ENCODE data around the gene GALNS.

Gene GALNS, protein sequence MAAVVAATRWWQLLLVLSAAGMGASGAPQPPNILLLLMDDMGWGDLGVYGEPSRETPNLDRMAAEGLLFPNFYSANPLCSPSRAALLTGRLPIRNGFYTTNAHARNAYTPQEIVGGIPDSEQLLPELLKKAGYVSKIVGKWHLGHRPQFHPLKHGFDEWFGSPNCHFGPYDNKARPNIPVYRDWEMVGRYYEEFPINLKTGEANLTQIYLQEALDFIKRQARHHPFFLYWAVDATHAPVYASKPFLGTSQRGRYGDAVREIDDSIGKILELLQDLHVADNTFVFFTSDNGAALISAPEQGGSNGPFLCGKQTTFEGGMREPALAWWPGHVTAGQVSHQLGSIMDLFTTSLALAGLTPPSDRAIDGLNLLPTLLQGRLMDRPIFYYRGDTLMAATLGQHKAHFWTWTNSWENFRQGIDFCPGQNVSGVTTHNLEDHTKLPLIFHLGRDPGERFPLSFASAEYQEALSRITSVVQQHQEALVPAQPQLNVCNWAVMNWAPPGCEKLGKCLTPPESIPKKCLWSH

DNA sequence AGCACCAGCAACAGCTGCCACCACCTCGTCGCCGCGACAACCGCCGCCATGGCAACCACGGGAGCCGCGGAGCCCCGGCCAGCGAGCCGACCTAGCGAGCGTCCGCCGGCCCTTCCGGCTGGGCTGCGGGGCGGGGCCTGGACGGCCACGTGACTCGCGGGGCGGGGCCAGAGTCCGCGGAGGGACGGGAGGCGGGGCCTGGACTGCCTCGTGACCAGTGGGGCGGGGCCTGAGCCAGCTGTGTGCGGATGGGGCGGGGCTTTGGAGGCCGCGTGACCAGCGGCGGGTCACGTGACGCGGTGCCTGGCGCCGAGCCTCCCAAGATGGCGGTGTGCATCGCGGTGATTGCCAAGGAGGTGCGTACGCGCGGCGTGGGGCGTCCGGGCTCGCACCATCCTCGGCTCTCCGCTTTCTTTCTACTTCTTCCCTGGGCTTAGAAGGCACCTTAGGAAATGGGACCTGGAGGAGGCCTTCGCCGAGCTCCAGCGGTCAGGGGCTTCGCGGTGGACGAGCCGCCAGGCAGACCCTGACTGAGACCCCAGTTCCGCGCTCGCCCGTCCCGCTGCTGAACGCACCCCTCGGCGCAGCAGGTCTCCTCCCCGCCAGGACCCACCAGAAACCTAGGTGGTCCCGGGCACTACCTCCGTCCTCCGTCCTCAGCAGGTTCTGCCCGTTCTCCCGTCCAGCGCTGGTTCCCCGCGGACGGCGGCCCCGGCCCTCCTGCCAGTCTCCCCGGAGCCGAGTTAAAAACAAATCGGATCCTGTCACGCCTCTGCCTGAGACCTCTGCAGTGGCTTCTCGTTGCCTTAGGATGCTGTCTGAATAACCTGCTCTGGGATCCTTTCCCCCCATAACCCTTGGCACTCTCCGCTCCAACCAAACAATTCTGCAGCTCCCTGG lies at the start of gene GALNS, which contains the start of gene TRAPPC2L:
GALNS (minus strand) TSS at position 120 of the 900 bp plus-strand sequence; CDS start at position 50, 70 bp downstream.
TRAPPC2L (plus strand) TSS at position 300 of the 900 bp plus-strand sequence; CDS start at position 324, 24 bp downstream.
- Mint-ChIP-seq H3K4me3 (peak within 1 kb of the TSS; percentile 95), H3K4me1 (peaks cover 37% of the 10 kb centered on the region), H3K9me3 (no peaks in the 10 kb centered on the region), H3K27me3 (no peaks in the 10 kb centered on the region), H3K36me3 (peaks cover 12% of the 10 kb centered on the region), H3K27ac (peak within 1 kb of the TSS; percentile 82)
- peak; percentile 93 for ATAC-seq

DNA sequence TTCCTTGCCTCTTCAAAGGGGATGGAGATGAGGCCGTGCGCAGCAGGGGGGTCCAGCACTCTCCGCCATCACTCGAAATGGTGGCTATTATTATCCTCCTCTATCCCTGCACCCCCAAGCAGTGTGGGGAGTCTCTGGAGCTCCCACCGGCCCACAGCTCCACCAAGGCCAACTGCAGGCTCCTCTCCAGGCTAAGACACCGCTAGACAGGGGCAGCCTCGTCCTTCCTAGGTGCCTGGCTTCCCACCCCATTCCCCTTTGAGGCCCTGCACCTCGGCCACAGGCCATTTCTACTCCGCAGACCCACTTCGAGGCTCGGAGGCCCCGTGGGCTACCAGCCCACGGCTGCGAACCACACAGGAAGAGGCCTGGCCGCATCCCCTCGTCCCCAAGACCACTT lies 49.3 kb upstream of the GALNS start:
- H3K9me3 Mint-ChIP-seq = no peaks in the 10 kb centered on the region
- peaks cover 22% of the 10 kb centered on the region for H3K36me3 Mint-ChIP-seq
- peaks cover 51% of the 10 kb centered on the region for H3K4me1 Mint-ChIP-seq
- no peak overlapping the region for H3K4me3 Mint-ChIP-seq
- no peak overlapping the region for H3K27ac Mint-ChIP-seq
- H3K27me3 Mint-ChIP-seq = no peaks in the 10 kb centered on the region
- no peak for ATAC-seq

DNA sequence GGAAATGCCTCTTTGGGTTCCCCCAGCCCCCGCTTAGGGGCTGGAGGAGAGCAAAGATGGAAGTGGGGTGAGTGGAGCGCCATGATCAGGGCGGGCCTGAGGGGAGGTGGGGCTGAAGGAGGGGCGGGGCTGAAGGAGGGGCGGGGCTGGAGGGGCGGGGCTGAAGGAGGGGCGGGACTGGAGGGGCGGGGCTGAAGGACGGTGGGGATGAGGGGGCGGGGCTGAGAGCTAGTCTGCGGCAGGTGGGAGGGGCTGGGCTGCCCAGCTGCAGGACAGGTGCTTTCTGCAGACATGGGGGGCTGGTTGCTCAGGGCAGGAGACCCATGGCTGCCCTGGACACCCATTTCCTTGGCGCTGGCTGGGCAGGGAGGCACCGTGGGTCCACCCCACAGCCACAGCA lies 48.8 kb upstream of the GALNS start:
- no peaks in the 10 kb centered on the region for H3K9me3 Mint-ChIP-seq
- H3K4me1 Mint-ChIP-seq = peaks cover 47% of the 10 kb centered on the region
- no peaks in the 10 kb centered on the region for H3K27me3 Mint-ChIP-seq
- ATAC-seq = peak; percentile 13
- H3K36me3 Mint-ChIP-seq = peaks cover 22% of the 10 kb centered on the region
- H3K4me3 Mint-ChIP-seq = no peak overlapping the region
- no peak overlapping the region for H3K27ac Mint-ChIP-seq

DNA sequence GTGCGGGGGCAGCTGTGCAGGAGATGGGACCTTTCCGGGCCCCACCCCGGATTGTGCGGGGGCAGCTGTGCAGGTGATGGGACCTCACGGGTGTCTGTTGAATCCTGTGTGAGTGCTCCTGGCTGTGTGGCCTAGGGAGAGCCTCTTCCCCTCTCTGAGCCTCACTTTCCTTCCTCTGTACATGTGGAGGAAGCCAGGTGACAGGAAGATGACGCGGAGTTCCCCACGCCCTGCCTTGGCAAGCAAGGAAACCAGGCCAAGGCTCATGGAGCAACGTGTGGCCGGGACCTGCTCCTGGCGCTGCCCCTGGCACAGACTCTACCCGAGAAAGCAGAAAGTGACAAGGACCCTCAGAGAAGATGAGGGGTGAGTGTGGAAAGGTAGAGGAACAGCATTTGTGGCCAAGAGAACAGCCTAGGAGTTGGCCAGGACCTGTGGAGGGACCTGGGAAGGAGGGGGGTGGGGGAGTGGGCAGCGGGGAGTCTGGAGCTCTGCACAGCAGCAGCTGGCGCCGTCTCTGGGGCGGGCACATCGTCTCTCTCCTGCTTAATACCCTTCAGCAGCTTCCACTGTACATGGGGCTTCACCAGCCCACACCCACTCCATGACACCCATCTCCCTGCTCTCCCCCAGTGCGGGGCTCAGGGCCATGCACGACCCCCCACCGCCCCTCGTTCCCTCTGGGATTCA lies 48.1 kb upstream of the GALNS start:
- Mint-ChIP-seq H3K27ac (no peak overlapping the region), H3K36me3 (peaks cover 15% of the 10 kb centered on the region), H3K27me3 (no peaks in the 10 kb centered on the region), H3K4me3 (no peak overlapping the region), H3K9me3 (no peaks in the 10 kb centered on the region), H3K4me1 (peaks cover 40% of the 10 kb centered on the region)
- ATAC-seq = no peak

DNA sequence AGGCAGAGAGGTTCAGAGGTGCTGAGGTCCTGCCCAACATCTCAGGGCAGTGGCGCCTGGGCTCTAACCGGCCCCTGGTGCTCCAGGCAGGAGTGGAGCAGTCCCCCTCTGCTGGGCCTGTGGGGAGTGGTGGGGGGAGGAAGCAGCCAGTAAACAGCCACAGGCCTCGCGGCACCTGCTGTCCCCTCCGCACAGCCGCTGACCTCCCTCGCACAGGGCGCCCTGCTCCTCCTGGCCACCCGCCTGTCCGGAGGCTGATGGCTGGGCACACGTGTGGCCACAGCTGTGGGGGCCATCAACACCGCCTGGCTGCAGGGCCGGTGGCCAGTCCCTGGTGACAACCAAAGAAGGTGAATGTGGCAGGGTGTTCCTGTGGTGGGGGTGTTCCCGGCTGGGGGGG lies 46.5 kb upstream of the GALNS start:
- Mint-ChIP-seq H3K9me3 (no peaks in the 10 kb centered on the region), H3K36me3 (peaks cover 20% of the 10 kb centered on the region), H3K27me3 (no peaks in the 10 kb centered on the region), H3K4me3 (no peak overlapping the region), H3K27ac (no peak overlapping the region), H3K4me1 (peaks cover 38% of the 10 kb centered on the region)
- no peak for ATAC-seq

DNA sequence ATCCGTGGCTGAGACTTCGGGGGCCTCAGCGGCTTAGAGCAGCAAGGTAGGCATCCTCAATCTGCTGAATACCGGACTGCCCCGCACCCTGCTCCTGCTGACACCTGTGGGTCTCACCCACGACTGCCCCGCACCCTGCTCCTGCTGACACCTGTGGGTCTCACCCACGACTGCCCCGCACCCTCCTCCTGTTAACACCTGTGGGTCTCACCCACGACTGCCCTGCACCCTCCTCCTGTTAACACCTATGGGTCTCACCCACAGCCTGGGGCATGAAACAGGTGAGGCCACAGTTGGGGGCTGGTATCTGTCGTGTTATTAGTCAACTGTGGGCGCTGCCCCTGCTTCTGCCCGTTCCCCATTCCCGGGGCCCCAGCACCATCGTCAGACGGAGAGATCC lies 46.0 kb upstream of the GALNS start:
- Mint-ChIP-seq H3K27me3 (no peaks in the 10 kb centered on the region), H3K36me3 (peaks cover 22% of the 10 kb centered on the region), H3K4me1 (peaks cover 35% of the 10 kb centered on the region), H3K4me3 (no peak overlapping the region), H3K9me3 (no peaks in the 10 kb centered on the region), H3K27ac (no peak overlapping the region)
- ATAC-seq = no peak

DNA sequence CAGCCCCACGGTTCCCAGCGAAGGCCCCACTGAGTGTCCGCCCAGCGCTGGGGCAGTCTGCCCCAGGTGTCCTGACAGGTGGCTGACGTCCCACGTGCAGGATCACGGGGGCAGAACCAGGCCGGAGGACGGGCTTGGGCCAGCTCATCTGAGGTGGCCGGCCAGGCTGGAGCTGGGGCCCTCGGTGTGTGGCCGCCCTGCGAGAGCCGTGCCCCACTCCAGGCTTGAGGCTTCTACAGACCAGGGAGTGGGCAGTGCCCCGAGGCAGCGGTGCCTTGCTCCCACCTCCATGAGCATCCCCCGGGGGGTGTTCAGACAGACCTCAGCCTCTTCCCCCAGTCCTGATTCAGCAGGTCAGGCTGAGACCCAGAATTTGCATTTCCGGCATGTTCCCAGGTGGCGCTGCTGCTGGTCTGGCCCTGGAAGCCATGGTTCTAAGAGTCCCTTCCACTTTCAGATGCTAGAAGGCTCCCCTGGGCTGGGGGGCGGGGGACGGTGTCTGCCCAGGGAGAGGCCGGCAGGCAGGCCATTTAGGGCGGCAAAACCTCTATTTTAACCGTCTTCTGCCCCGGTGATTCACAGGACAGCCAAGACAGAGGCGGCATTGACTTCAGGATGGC lies 45.1 kb upstream of the GALNS start:
- Mint-ChIP-seq H3K27me3 (no peaks in the 10 kb centered on the region), H3K4me3 (no peak overlapping the region), H3K27ac (no peak overlapping the region), H3K9me3 (no peaks in the 10 kb centered on the region), H3K4me1 (peaks cover 31% of the 10 kb centered on the region), H3K36me3 (peaks cover 22% of the 10 kb centered on the region)
- no peak for ATAC-seq

DNA sequence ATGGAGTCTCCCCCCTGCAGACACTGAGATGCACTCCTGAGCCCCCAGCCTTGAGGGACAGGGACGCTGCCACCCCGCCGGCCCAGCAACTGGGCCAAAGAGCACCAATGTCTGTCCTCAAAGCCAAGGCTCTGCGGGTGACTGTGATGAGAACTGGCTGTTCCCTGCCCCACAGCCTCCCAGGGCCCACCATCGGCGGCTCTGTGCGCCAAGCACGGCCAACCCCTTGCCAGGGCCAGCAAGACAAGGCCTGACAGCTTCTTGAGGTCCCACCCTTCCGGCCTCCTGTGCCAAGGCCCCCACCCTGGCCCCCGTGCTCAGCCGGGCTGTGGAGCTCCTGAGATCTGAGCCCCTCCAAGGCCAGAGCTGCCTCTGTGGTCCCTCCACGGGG lies 43.9 kb upstream of the GALNS start:
- no peak overlapping the region for H3K27ac Mint-ChIP-seq
- no peak overlapping the region for H3K4me3 Mint-ChIP-seq
- H3K9me3 Mint-ChIP-seq = no peaks in the 10 kb centered on the region
- H3K27me3 Mint-ChIP-seq = no peaks in the 10 kb centered on the region
- no peak for ATAC-seq
- peaks cover 20% of the 10 kb centered on the region for H3K4me1 Mint-ChIP-seq
- H3K36me3 Mint-ChIP-seq = peaks cover 25% of the 10 kb centered on the region

DNA sequence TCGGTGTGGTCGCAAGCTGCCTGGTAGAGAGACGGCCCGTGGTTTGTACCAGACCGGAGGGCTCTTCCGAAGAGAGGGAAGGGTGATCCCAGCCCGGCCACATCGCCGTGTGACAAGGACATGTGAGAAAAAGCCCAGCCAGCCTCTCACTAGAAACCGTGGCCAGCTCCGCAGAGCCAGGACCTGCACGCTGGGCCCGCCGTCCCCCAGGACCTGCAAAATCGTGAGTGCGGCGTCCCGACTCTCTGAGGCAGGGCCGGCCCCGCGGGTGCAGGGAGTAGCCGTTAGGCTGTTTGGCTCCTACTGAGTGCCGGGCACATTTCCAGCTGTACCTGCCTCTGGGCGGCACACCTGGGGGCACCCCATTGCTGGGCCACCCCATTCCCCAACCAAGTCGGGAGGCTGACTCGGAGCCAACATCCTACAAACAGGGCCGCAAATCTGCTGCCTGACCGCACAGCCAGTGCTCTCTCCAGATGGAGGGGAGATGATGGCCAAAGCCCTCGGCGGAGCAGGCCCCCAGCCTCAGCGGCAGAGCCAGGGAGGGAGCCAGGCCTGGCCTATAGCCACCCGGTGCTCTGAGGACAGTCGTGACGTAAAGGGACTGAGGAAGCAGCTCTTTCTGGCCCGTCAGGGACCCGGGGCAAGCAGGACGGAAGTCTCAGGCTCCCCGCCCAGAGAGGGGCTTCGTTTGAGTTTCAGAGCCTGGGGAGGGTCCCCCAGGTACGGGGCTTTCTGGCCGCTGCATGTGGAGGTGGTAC lies 43.3 kb upstream of the GALNS start:
- Mint-ChIP-seq H3K36me3 (peaks cover 23% of the 10 kb centered on the region), H3K4me3 (no peak overlapping the region), H3K9me3 (no peaks in the 10 kb centered on the region), H3K4me1 (peaks cover 21% of the 10 kb centered on the region), H3K27ac (no peak overlapping the region), H3K27me3 (no peaks in the 10 kb centered on the region)
- ATAC-seq = no peak

DNA sequence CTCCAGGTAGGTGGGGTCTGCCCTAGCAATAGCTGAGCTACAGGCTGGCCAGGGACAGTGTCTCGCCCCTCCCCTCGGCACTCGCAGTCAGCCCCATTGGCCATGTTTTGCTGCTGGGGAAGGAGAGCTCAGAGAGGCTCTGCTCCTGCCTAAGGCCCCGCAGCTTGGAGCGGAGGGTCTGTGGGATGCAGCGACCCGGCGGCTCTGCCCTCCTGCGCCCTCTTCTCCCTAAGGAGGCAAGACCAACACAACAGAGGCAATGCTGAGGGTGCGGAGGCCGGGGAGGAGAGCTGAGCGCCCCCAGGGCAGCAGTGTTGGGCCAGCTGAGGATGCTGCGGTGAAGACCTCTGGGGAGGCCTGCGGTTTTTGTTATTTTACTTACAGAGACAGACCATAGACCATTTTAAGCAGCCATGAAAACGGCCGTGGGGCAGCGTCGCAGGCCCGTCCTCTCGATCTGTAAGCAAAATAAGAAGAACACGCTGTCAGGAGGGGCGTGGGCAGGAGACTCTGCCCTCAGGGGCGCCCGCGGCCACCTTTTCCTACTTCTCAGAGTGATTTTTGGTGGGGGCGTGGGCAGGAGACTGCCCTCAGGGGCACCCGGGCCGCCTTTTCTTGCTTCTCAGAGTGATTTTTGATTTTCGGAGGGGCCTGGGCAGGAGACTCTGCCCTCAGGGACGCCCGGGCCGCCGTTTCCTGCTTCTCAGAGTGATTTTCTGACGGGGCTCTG lies 41.1 kb upstream of the GALNS start:
- peaks cover 19% of the 10 kb centered on the region for H3K4me1 Mint-ChIP-seq
- H3K27ac Mint-ChIP-seq = no peak overlapping the region
- no peak overlapping the region for H3K4me3 Mint-ChIP-seq
- ATAC-seq = no peak
- no peaks in the 10 kb centered on the region for H3K27me3 Mint-ChIP-seq
- no peaks in the 10 kb centered on the region for H3K9me3 Mint-ChIP-seq
- H3K36me3 Mint-ChIP-seq = peaks cover 15% of the 10 kb centered on the region

DNA sequence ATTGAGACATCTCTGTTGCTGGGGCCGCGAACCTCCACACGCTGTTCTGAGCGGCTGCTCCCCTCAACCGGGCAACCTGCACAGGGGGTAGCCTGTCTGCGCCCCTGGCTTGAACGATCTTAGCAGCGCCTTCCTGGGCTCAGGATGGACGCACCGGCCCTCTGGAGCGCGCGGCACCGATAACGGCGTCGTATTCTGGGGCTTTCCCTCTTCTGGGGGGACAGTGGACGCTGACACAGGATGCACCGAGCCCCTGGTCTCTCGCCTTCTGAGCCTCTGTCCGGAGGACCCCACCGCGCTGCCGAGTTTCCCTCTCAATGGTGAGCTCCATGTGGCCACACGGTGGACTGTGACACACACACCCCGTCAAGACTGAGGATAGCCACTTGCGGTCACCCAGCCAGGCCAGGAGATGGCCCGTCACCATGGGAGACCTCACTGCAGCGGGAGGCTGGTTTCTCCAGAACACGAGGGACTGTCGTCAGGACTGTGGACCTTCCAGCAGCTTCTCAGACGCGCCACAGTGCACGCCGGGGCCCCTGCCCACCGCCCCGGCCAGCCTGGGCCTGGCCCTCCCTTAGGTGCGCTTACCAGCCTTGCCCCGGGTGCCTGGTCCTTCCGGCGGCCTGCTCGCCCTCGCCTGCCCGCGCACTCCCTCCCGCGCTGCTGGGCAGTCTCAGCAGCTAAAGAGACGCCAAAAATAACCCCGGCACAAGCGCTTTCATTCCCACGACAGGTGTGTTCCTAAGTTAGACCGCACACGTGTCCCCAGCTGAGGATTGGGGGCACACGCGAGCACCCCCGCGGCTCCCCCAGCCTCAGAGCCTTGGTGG lies 39.7 kb upstream of the GALNS start:
- Mint-ChIP-seq H3K27ac (peak overlapping the region; percentile 69), H3K4me3 (no peak overlapping the region), H3K9me3 (no peaks in the 10 kb centered on the region), H3K36me3 (peaks cover 24% of the 10 kb centered on the region), H3K4me1 (peaks cover 16% of the 10 kb centered on the region), H3K27me3 (no peaks in the 10 kb centered on the region)
- no peak for ATAC-seq

DNA sequence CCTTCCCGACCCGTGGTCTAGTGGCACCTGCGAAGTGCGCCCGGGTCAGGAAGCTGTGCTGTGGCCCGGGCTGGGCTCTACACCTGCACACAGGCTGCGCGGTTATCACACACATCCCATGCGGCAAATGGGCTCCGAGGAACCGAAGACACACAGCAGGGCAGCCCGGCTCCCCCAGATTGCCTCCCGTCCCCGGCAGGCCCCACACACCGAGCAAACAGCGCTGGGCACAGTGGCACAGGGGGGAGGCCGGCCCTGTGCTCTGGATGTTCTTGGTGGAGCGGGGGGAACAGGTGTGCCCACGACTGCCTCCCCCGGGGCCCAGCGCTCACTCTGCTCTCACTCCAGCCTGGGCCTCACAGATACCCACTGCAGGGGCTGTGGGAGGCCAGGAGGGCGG lies 38.6 kb upstream of the GALNS start:
- H3K36me3 Mint-ChIP-seq = peaks cover 35% of the 10 kb centered on the region
- peak overlapping the region; percentile 69 for H3K27ac Mint-ChIP-seq
- peak; percentile 27 for ATAC-seq
- H3K9me3 Mint-ChIP-seq = no peaks in the 10 kb centered on the region
- no peak overlapping the region for H3K4me3 Mint-ChIP-seq
- H3K27me3 Mint-ChIP-seq = no peaks in the 10 kb centered on the region
- H3K4me1 Mint-ChIP-seq = peaks cover 21% of the 10 kb centered on the region

Data from stimulated activated memory B cell treated with anti-CD40 and anti-IgM and Interleukin-4, amounts not matched to agents 10 μg/mL and 1 μg/mL and 100 μg/mL, for 72 hours (primary cell).